Activated CD4-positive, alpha-beta T cell treated with anti-CD3 and anti-CD28 coated beads, Interleukin-2, amount 50 U/mL, for 1 hour (primary cell): ENCODE data around the gene SYNPR.

ENCODE experiments used
- DNase-seq: peaks from one replicate; pipeline ENCODE4 v3.0.0-alpha.2; 2020

SYNPR gene

DNA sequence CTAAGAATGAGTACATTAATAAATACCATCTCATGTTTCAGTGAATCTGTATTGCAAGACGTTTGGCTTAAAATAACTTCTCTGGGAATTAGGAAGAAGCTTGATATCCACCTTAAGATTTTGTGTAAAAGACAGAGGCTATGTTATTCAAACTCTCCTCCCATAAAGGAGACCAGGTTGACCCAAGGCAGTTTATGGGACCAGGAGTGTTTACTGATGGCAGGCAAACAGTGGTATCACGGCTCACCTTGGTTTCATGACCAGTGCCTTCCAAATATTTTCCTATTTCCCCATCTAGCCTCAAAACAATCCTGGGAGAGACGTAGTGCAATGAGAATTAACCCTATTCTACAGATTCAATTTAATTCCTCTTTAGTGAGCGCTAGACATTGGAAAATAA lies 284.2 kb downstream of the SYNPR start:
- no peak for DNase-seq

DNA sequence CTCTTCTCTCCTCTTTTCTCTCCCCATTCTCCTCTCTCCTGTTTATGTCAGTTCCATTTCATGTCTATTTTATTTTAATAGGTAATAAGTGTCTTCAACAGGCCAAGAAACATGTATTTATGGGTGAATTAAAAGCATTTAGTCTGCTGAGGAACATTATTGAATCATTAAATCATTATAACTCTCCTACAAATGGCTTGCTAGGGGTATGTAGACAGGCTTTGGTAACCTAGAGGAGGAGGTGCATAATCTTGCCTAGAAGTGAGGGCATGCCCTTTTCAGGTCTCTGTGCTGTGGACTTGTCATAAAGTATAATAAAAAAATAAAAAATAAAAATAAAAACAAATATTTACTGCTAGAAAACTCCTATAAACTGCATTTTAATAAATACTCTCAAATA lies 285.5 kb downstream of the SYNPR start:
- no peak for DNase-seq

DNA sequence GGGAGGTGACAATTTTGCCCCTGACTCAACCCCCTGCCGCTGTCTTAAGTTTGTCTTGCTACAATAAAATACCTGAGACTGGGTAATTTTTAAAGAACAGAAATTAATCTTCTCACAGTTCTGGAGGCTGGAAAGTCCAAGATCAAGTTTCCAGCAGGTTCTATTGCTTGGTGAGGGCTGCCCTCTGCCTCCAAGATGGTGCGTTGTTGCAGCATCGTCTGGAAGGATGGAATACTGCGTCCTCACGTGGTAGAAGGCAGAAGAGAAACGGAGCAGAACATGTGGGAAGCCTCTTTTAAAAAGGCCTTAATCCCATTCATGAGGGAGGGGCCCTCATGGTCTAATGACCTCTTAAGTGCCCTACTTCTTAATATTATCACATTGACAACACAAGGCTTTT lies 287.1 kb downstream of the SYNPR start:
- DNase-seq = no peak

DNA sequence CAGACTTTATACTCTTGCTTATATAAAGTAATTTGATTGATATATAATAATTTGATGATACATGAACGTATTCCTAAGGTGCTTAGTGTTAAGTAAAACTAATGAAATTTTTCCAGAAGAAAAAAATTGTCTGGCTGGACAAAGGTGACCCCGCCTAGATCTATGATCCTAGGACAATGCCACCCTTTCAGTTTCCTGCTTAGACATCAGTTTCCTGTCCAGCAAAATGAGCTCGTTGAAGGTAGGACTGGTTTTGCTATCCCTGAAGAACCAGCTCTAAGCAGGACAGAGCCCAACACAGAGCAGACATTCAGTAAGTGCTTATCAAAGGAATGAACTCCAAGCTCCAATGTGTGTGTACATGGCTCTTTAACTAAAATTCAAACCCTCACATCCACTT lies 293.6 kb downstream of the SYNPR start:
- DNase-seq = no peak

DNA sequence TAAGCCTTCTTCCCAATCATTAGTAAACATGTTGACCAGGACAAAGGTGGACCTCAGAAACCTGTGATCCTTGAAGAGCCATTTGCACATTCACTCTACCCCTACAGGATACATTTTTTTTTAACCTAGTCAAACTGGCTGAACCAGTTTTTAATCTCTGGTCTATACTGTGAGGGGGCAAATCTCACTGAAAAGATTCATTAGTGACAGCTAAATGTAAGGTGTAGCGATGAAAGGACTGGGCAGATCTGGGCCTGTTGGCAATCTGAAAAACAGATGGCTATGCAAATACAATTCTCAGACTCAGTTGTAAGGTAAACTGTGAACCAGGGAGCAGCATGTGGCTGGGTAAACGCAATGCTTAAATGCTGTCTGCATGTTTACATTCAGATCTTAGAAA lies 298.7 kb downstream of the SYNPR start:
- DNase-seq = no peak

DNA sequence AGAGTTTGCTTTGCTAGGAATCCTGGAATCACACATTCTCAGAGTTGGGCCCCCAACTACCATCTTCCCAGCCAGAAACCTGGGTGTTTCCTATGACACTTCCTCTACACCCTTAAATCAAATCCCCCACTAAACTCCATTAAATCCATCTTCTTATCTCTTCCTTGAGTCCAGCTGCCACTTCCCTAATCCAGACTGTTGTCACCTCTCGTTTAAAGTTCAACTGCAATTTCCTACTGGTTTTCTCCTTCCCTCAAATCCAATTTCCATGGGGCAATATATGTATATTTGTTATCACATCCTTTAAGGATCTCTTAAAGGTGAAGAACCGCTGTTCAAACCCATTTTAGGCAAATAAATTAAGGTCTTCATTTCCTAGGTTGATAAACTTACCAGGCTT lies 300.8 kb downstream of the SYNPR start:
- DNase-seq = no peak

DNA sequence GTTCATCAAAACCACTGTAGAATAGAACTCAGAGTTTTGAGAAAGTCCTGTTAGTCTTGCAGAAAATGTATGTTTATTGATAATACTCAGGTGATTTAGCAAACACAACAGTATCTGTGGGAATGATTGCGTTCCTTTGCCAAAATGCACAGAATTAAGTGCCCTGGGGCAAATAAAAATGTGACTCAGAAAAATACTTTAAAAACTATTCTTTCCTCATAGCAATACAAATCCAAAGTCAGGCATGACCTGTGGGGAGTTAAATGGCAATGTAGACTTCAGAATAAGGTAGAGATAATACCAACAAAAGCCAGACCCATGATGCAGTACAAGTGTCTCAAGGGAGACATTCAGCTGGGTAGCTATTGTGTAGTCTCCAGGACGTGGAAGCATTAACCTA lies 302.0 kb downstream of the SYNPR start:
- DNase-seq = no peak

DNA sequence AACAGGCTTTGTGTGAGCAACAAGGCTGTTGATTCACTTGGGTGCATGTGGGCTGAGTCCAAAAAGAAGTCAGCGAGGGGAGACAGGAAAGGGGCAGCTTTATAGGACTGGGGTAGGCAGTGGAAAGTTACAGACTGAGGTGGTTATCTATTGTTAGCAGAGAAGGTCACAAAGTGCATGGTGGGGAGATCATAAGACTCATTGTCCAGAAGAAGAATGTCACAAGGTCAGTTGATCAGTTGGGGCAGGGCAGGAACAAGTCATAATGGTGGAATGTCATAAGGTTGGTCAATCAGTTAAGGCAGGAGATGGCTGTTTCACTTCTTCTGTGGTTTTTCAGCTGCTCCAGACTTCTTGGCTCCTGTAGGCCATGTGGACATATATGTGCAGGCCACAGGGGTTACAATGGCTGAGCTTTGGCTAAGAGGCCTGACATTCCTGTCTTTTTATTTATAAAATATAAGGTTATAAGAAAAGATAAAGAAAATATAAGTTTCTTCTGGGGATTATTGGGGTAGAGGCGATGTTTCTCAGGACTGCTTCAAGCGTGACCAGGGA lies 304.9 kb downstream of the SYNPR start:
- no peak for DNase-seq

DNA sequence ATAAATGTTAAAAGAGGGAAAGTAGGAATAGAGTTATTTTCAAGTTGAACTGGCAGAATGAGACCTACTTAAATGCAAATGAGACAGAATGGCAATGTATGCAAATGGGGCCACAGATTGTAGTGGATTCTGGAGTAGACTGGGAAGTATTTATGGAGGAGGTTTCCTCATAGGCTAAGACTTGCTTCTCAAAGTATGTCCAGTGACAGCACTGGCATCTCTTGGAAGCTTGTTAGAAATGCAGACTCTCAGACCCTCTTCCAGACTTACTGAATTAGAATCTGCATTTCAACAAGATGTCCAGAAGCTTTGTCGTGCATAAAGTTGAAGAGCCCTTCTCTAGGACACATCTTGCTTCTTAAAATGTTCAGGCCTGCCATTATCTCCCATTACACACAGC lies 306.6 kb downstream of the SYNPR start:
- no peak for DNase-seq

DNA sequence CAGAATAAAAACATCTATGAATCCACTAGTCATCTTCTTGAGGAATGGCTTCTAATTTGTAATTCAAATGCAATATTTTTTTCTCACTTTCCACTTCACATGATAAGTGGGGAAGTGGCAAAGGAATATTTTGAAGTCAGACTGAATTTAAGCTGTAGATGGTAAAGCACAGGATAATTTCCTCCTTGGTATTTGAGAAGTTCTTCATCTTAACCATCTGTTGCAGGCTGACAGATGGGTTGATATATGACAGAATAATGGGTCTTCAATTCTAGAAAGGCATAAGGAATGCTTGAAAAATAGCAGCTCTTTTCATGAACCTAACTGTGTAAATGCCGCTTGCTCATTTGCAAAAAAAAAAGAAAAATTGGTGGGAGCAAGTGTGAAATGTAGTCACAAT lies 307.8 kb downstream of the SYNPR start:
- DNase-seq = no peak

DNA sequence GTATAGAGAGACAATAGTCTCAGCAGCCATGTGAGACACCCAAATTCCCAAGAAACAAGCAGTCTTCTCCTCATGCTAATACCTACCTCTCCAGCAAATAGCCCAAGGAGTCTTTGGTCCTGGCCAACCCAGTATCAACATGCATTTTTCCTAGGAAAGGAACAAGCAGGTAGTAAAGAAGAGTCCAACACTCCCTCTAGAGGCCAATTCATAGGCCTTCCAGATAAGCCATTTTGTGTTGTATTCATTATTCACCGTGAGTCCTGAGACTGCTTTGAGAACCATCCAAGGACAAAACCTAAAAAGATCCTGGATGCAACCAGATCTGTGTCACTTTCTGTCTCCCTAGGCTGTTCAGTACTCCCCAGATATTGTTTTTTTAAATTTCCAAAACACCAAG lies 310.8 kb downstream of the SYNPR start:
- DNase-seq = no peak

DNA sequence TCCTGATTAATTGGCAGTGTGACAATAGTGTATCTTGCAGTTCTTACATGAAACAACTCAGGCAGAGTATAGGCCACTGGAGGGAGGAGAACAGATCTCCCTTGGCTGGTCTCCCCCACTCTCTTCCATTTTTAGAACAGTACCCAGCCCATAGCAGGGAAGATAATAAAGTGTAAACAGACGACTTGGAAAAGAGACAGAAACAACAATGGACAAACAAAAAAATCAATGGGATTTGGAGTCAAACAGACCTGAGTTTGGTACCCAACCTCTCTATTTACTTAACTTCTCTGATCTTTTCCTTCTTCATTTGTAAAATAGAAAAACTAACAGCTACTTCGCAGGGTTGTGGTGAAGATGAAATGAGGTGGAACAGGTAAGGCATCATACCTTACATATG lies 315.7 kb downstream of the SYNPR start:
- DNase-seq = no peak

DNA sequence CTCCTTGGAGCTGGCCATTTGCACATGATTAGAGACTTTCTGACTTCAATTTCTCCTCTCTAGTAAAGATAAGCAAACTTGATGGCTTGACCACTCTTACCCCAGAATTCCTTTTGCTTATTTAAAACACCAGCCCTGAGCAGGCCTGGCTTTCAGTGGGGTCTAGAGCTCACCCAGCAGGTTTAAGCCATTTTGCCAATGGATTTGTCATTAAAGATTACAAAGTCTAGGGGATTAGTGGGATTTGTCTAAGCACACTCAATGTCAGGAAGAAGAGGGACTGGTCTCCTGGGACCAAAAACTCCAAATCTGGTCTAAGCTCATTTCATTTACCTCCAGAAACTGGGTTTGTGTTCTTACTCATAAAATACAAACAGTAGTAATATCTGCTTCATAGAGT lies 317.1 kb downstream of the SYNPR start:
- DNase-seq = no peak

DNA sequence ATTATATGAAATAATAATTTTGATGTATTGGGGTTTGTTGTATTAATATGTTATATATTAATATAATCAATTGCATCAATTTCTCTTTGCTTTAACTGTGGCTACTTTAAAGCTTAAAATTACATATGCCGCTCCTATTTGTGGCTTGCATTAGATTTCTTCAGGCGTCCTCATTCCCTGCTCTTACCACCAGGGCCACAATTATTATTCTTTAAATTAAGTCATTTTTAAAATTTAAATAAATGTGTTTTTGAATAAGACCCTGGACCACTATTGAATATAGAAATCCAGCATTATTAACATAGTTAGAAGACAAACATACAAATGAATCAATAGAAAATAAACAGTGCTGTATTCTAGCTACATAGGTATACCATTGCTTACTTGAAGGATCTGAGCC lies 318.9 kb downstream of the SYNPR start:
- DNase-seq = no peak

DNA sequence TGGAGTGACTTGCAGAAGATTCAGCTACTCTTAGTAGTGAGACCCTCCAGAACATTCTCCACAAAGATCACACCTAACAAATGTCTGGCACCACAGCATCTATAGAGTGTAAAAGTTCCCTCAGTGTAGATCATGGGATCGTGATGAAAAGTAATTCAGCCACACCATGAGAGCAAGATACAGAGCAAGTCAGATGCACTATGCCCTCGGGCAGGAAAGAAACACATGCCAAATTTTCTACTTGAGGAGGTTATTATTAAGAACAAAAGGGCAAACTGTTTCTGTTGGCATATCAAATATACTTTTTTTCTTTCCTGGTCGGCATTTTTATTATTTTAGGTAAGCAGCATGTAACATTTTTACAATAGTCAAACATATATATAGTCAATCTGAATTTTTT lies 329.6 kb downstream of the SYNPR start:
- DNase-seq = no peak

DNA sequence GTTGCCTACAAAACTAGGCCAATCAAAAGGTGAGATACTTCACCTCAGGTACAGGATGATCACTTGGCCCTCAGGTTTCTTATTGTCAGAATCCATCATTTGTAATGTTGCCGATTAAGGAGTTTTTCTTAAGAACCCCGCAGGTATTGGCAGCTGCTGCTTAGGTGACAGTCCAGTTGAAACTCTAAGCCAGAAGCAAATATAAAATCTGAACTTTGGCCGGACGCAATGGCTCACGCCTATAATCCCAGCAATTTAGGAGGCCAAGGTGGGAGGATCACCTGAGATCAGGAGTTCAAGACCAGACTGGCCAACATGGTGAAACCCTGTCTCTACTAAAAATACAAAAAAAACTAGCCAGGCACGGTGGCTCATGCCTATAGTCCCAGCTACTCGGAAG lies 331.3 kb downstream of the SYNPR start:
- no peak for DNase-seq

DNA sequence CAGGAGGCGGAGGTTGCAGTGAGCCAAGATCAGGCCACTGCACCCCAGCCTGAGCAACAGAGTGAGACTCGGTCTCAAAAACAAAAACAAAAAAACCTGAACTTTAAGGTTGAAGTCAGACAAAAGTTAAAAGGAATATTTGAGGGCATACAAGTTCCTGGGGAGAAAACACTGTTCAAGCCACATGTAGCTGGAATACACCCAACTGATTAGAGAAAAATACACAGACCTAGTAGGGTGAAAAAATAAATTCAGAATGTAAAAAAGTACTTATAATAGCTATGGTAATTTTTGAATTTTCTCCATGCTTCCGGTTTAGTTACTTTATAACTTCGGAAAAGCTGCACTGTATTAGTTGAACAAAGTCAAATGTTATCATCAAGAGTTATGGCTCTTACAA lies 331.7 kb downstream of the SYNPR start:
- no peak for DNase-seq

DNA sequence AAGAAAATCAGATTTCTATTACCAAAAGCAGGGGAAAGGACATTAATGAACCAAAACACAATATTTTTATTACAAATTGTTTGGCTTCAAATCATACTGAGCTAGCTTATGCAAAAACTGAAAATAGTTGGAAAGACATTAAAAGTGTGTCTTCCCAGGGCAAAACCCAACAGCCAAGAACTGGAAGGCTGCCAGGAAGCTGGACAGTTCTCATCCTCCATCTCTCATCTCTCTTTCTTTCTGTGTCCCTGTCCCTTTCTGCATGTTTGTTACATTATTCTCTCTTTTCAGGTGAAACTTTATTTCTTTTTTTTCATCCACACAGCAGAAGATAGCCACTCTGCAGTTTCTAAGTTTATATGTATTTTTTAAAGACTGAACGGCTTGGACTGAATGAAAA lies 333.3 kb downstream of the SYNPR start:
- no peak for DNase-seq

DNA sequence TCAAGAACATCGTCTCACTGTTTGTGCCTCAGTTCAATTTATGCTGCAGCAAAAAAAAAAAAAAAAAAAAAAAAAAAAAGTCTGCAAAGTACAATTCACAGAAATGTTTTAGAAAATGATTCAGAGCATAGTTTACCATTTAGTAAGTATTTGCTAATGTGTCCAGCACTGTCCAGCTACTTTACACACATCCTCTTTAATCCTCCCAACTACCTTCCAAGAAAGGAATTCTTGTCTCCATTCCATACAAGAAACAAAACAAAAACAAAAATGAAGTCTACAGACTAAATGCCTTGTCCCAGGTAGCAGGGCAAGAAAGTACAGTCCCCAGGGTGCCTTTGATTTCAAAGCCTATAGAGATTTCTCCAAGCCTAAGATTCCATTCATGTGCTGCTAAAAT lies 335.5 kb downstream of the SYNPR start:
- no peak for DNase-seq

DNA sequence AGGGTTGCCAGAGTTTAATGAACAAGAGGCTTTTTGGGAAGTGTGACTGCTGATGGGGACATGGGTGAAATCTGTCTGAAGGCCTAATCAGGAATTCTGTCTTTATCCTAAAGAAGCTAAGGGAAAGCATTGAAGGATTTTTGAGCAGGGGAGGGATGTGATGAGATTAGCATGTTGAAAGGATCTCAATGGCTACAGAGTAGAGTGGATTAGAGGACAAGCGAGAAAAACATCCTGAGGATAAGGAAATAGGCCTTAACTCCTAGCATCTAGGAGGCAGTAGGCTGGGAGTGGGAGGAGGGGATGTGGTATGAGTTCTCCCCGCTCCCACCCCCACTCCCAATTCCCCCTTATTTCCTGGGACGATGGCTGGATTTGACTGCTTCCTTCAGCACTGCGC lies 339.3 kb downstream of the SYNPR start:
- DNase-seq = no peak

DNA sequence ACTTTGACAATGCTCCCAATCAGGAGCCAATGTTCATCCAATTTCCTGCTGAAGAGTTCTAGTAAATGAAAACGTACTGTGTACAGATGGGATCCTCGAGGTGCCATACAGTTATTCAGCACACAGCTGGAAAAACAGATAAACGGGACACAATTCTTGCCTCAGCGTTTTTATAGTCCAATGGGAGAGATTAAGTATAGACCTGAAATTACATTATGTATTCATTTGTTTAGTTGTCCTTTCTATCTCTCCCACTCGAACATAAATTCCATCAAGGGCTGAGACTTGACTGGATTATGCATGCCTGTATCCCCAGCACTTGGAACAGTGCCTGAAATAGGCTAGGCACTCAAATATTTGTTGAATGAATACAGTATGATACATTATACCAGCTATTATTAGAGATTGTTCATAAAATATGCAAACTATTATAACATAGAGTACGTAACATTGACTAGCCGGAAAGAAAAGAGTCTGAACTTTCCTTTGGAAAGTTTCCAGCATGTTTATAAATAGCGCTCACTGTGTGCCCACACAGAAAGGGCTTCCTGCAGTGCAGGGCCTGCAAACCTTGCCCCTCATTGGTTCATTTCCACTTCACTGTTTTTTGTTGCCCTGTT lies 346.9 kb downstream of the SYNPR start:
- no peak for DNase-seq

DNA sequence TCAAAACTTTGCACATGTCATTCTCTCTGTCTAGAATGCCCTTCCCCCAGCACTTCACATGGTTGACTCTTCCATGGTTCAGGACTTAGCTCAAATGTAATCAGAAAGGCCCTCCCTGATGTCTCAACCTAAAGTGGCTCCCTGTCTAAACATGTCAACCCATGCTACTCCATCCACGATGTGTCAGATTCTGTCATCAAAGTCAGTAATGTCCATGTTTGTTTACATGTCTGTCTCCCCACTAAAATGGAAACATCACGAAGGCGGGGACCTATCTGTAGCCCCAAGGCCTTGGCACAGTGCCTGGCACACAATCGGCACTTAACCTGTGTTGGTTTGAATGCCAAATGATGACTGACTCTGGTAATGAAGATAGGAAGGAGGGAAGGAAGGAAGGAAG lies 353.6 kb downstream of the SYNPR start:
- DNase-seq = no peak

DNA sequence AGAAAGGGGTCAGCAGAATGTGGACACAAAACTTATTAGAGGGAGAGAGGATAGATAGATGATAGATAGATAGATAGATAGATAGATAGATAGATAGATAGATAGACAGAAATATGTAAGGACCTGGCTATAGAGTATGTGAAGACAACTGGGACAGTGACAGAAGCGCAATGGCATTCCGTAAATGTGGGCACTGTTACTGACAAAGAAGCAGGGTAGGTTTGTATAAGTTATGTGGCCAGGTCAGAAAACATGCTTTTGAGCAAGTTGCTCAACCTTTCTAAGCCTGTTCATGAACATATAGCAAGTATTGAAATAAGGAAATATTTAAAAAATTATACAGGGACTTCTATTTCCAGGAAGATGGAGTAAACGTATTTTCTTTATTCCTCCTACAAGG lies 357.1 kb downstream of the SYNPR start:
- no peak for DNase-seq

DNA sequence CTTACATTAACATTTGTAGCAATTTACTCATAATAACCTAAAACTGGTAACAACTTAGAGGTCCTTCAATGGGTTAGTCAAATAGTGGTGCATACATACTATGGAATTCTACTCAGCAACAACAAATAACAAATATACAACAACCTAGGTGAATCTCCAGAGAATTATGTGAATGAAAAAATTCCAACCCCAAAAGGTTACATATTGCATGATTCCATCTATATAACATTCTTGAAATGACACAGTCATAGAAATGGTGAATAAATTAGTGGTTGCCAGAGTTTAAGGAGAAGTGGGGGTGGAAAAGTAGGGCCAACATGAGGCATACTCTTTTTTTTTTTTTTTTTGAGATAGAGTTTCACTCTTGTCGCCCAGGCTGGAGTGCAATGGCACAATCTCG lies 361.7 kb downstream of the SYNPR start:
- no peak for DNase-seq

DNA sequence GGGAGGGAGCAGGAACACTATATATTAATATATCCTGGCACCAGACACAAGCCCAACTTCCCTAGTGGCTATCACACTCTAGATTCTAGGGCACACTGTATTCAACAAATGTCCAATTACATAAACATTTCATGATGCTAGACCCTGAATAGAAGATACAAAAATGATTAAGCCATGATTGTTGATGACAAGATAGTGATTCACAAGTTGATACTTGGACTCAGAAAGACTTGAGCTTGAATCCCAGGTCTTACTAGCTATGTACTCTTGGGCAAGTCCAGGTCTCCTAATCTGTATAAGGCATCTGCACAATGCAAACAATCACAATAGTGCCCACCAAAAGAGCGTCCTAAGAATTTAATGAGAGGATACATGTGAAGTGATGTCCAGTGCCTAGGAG lies 364.4 kb downstream of the SYNPR start:
- no peak for DNase-seq
